DND-41 (cell line): ENCODE results near the gene INAFM1.

Experiments used
- ATAC-seq: fragments of 200-7000 bp; cut with Tn5 transposase; 3 replicates; pipeline ENCODE4 v1.9.1; 2021; ENCODE audit warnings: low read depth; ENCODE audit not compliant: insufficient read depth
- DNase-seq: peaks from one replicate; pipeline ENCODE4 v3.0.0-alpha.2; 2020
- H2AFZ ChIP-seq: 2 replicates; pipeline ENCODE4 v1.6.0; 2012; ENCODE audit warnings: low read depth, low read length
- H3K27ac ChIP-seq: 2 replicates; pipeline ENCODE4 v1.5.1; 2012; ENCODE audit warnings: low read length, inconsistent platforms
- H3K27me3 ChIP-seq: fragments of 200-600 bp; sonication (generic); 2 replicates; pipeline ENCODE4 v1.6.0; 2012; ENCODE audit warnings: low read length, mild to moderate bottlenecking, inconsistent platforms; ENCODE audit not compliant: insufficient read depth, poor library complexity
- H3K36me3 ChIP-seq: 2 replicates; pipeline ENCODE4 v1.5.1; 2012; ENCODE audit warnings: low read length, inconsistent platforms; ENCODE audit not compliant: insufficient read depth
- H3K4me1 ChIP-seq: 2 replicates; pipeline ENCODE4 v1.5.1; 2012; ENCODE audit warnings: mild to moderate bottlenecking, low read length; ENCODE audit not compliant: insufficient read depth
- H3K4me2 ChIP-seq: 2 replicates; pipeline ENCODE4 v1.6.0; 2012; ENCODE audit warnings: mild to moderate bottlenecking, moderate library complexity, low read length, inconsistent platforms; ENCODE audit not compliant: insufficient read depth
- H3K4me3 ChIP-seq, 2 experiments: fragments of 200-600 bp in 1 of 2; shearing (Covaris generic) in 1 of 2; 2 replicates each; pipeline ENCODE4 v1.5.1; 2012 to 2016; ENCODE audit warnings: inconsistent platforms in 2 of 2, low read length in 2 of 2, mild to moderate bottlenecking in 2 of 2, low read depth in 1 of 2, moderate library complexity in 1 of 2
- H3K79me2 ChIP-seq: 2 replicates; pipeline ENCODE4 v1.6.0; 2012; ENCODE audit warnings: low read length, inconsistent platforms; ENCODE audit not compliant: insufficient read depth
- H3K9ac ChIP-seq: 2 replicates; pipeline ENCODE4 v1.6.0; 2012; ENCODE audit warnings: low read depth, mild to moderate bottlenecking, inconsistent platforms, low read length, moderate library complexity
- H3K9me3 ChIP-seq: 2 replicates; pipeline ENCODE4 v1.5.1; 2012; ENCODE audit warnings: low read length, moderate library complexity, mild to moderate bottlenecking, inconsistent platforms; ENCODE audit not compliant: insufficient read depth, severe bottlenecking
- H4K20me1 ChIP-seq: 2 replicates; pipeline ENCODE4 v1.6.0; 2012; ENCODE audit warnings: low read length; ENCODE audit not compliant: insufficient read depth
- EZH2 ChIP-seq: IDR thresholded peaks from 3 replicates; pipeline ENCODE4 v1.6.1; 2012; ENCODE audit warnings: borderline replicate concordance, low read depth, mild to moderate bottlenecking, moderate library complexity, low read length, inconsistent platforms; ENCODE audit not compliant: severe bottlenecking
- TF ChIP-seq, protein P1 (sequence below): IDR thresholded peaks from 2 replicates; pipeline ENCODE4 v1.5.1; 2012; ENCODE audit warnings: borderline replicate concordance, low read length, moderate library complexity, mild to moderate bottlenecking; ENCODE audit not compliant: poor library complexity, severe bottlenecking; ENCODE audit errors: extremely low read depth

The INAFM1 gene

DNA sequence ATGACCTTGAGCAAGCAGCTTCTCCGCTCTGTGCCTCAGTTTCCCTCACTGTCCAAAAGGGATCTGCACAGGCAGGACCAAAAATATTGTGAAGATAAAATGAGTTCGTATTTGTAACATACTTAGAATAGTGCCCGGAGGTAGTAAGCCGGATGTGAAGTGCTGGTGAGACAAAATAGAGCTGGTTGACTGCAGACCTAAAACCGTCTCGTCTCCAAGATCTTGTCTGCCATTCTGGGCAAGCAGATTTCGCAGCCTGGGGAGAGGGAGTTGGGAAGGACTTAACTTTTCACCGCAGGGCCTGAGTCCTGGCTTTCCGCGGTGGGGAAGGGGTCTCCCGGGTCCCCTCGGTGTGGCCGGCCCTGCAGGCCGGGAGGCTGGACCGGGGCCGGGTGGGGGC lies 35.5 kb upstream of the INAFM1 start:
- no peak overlapping the region for H3K9ac ChIP-seq

DNA sequence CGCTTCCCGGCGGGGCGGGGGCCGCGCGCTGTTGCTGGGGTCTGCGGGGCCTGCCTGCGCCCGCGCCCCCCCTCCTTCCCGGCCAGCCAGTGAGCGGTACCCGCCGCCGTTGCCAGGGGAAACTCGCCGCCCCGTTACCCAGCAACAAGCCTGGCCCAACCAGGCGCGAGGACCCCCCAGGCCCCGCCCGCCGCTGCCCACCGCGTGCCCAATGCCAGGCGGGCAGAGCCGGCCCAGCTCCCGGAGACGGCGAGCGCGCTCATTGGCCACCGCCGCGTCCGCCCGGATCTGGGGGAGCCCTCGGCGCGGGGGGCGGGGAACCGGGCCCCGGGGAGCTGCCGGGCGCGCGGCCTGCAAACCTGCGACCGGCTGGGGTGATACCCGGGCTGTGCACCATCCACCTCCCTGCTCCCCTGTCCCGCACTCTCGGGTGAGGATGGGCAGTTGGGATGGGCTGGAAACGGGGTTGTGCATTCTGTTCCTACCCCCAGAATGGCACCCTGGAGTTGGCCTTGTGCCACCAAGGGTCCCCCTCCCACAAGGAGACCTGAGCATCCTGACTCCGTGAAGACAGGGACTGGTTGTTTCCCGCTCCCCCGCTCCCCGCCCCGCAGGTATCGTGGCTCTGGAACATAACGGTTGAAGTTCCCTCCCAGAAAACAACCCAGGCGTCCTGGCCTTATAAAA lies 34.9 kb upstream of the INAFM1 start:
- H3K36me3 ChIP-seq: no peaks in the 10 kb centered on the region
- no peak overlapping the region for H3K9ac ChIP-seq
- no peak overlapping the region for H3K4me3 ChIP-seq
- H3K4me2 ChIP-seq: no peak overlapping the region
- H3K4me1 ChIP-seq: peaks cover 28% of the 10 kb centered on the region
- H3K27ac ChIP-seq: no peak overlapping the region
- ATAC-seq: no peak
- no peaks in the 10 kb centered on the region; the same call in 1 of the 2 replicates for H4K20me1 ChIP-seq
- H3K79me2 ChIP-seq: no peaks in the 10 kb centered on the region
- DNase-seq: no peak
- H3K27me3 ChIP-seq: no peaks in the 10 kb centered on the region
- H2AFZ ChIP-seq: no peak overlapping the region
- no peaks in the 10 kb centered on the region for H3K9me3 ChIP-seq
- no peak for TF ChIP-seq EZH2
- TF ChIP-seq, protein P1, sequence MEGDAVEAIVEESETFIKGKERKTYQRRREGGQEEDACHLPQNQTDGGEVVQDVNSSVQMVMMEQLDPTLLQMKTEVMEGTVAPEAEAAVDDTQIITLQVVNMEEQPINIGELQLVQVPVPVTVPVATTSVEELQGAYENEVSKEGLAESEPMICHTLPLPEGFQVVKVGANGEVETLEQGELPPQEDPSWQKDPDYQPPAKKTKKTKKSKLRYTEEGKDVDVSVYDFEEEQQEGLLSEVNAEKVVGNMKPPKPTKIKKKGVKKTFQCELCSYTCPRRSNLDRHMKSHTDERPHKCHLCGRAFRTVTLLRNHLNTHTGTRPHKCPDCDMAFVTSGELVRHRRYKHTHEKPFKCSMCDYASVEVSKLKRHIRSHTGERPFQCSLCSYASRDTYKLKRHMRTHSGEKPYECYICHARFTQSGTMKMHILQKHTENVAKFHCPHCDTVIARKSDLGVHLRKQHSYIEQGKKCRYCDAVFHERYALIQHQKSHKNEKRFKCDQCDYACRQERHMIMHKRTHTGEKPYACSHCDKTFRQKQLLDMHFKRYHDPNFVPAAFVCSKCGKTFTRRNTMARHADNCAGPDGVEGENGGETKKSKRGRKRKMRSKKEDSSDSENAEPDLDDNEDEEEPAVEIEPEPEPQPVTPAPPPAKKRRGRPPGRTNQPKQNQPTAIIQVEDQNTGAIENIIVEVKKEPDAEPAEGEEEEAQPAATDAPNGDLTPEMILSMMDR: no peak

More for the DNA sequence above, 35.5 kb upstream of the INAFM1 start:
- no peaks in the 10 kb centered on the region for H3K27me3 ChIP-seq
- DNase-seq: no peak
- H3K4me3 ChIP-seq: no peak overlapping the region
- H3K4me1 ChIP-seq: peaks cover 22% of the 10 kb centered on the region
- no peaks in the 10 kb centered on the region for H3K36me3 ChIP-seq
- no peaks in the 10 kb centered on the region for H3K79me2 ChIP-seq
- no peak overlapping the region for H2AFZ ChIP-seq
- no peak overlapping the region for H3K27ac ChIP-seq
- ATAC-seq: no peak
- H3K9me3 ChIP-seq: no peaks in the 10 kb centered on the region
- no peak for TF ChIP-seq EZH2
- H3K4me2 ChIP-seq: no peak overlapping the region
- H4K20me1 ChIP-seq: no peaks in the 10 kb centered on the region; the same call in 1 of the 2 replicates

DNA sequence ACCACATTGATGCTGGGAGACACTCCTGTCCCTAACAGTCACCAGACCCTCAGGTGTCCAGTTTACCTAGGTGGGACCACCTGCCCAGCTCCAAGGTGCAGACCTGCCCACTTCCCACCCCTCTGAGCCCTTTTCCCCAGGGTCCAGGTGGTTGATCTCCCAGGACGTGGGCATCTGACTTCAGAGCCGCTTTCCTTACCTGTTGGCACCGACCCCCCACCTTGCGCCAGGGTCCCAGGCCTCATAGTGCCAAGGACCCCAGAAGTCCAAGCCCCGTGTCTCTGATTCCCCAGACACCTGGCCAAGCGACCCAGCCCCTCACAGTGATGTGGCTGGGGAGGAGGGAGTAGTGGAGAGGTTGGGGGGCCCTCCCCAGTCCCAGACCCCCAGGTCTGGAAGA lies 34.1 kb upstream of the INAFM1 start:
- Histone ChIP-seq H3K27me3 (no peaks in the 10 kb centered on the region), H3K4me2 (0 out of 2 replicates have a peak overlapping the region, but pooled peaks have one; percentile 16), H3K36me3 (no peaks in the 10 kb centered on the region), H3K4me1 (peaks cover 30% of the 10 kb centered on the region), H2AFZ (no peak overlapping the region), H3K27ac (no peak overlapping the region), H3K79me2 (no peaks in the 10 kb centered on the region), H3K9me3 (no peaks in the 10 kb centered on the region), H4K20me1 (no peaks in the 10 kb centered on the region; the same call in 1 of the 2 replicates), H3K4me3 (no peak overlapping the region), H3K9ac (no peak overlapping the region)
- DNase-seq: no peak
- no peak for ATAC-seq
- TF ChIP-seq, protein P1: no peak
- no peak for TF ChIP-seq EZH2
